C4-2B (cell line): ENCODE results near the gene RBM4.
"Not testable (repeated sequence)": the region's sequence is repeated elsewhere in the genome, so short reads cannot be mapped to it uniquely, and the experiment has no call there.

ENCODE experiments used
- H3K27ac ChIP-seq: fragments of 450-650 bp; 2 replicates; pipeline ENCODE4 v1.5.1; 2017
- ZFX ChIP-seq: fragments of 450-650 bp; IDR thresholded peaks from 2 replicates; pipeline ENCODE4 v1.6.1; 2017
- TF ChIP-seq, protein P1 (sequence below): fragments of 450-650 bp; conservative IDR thresholded peaks from 2 replicates; pipeline ENCODE4 v1.5.1; 2017; ENCODE audit warnings: mild to moderate bottlenecking

Gene RBM4

DNA sequence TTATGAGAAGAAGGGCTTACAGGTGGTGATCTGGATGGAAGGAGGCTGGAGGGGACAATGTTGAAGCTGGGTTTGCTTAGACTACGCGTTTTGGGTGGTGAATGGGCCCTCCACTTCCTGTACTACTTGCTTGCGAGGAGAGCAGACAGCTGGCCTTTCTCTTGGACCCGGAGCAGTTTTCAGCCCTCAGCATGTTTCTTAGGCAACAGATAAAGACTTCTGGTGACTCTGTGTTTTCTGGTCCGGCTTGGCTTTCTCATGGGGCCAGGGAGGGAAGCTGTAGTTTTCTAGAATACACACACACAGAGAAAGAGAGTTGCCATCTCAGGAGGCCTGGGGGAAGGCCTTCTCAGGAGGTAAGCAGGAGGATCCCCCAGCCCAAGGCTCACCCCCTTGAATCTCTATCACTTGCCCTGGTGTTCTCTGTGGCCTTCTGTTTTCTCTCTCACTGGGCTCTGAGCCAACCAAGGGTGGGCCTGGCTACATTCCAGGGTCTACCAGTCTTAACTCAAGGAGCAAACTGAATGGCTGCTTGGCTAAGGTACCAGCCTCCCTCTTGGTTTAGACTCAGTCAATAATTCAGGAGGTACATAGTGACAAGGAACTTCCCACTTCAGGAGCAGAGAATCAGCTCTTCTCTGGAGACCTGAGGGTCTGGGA, 43.1 kb upstream of the RBM4 start:
- no peak for TF ChIP-seq ZFX
- TF ChIP-seq, protein P1, sequence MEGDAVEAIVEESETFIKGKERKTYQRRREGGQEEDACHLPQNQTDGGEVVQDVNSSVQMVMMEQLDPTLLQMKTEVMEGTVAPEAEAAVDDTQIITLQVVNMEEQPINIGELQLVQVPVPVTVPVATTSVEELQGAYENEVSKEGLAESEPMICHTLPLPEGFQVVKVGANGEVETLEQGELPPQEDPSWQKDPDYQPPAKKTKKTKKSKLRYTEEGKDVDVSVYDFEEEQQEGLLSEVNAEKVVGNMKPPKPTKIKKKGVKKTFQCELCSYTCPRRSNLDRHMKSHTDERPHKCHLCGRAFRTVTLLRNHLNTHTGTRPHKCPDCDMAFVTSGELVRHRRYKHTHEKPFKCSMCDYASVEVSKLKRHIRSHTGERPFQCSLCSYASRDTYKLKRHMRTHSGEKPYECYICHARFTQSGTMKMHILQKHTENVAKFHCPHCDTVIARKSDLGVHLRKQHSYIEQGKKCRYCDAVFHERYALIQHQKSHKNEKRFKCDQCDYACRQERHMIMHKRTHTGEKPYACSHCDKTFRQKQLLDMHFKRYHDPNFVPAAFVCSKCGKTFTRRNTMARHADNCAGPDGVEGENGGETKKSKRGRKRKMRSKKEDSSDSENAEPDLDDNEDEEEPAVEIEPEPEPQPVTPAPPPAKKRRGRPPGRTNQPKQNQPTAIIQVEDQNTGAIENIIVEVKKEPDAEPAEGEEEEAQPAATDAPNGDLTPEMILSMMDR: no peak
- H3K27ac ChIP-seq: no peak overlapping the region

DNA sequence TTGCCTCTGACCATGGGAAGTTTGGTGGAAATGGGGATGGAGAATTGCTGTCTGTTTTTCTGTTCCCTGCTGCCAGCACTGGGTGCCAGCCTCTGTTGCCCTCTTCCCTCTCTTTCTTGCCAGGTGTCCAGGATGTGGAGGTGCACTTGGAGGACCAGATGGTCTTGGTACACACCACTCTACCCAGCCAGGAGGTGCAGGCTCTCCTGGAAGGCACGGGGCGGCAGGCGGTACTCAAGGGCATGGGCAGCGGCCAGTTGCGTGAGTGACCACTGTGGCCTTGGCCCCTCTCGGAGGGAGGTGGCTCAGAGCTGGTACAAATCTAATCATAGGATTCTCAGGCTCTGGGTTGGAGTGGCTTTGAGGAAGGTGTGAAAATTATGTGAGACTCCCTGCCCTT, 39.5 kb upstream of the RBM4 start:
- no peak overlapping the region for H3K27ac ChIP-seq

DNA sequence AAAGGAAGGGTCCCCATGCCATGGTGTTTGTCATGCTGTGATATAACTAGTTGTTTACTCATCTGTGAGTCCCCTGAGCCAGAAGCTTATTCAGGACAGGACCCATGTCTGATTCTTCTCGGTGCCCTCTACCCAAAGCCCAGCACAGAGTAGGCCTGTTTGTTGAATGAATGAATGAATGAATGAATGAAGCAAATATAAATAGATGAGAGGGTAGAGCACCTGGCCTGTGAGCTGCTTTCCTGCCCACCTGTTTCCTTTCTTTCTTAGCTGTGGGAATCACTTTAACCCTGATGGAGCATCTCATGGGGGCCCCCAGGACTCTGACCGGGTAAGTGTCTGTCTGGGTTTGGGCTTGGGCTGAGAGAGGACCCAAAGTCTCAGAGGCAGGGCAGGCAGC, 38.3 kb upstream of the RBM4 start:
- H3K27ac ChIP-seq: no peak overlapping the region
- TF ChIP-seq, protein P1: no peak
- no peak for TF ChIP-seq ZFX

More for the DNA sequence above, 39.5 kb upstream of the RBM4 start:
- no peak for TF ChIP-seq ZFX
- TF ChIP-seq, protein P1: no peak

DNA sequence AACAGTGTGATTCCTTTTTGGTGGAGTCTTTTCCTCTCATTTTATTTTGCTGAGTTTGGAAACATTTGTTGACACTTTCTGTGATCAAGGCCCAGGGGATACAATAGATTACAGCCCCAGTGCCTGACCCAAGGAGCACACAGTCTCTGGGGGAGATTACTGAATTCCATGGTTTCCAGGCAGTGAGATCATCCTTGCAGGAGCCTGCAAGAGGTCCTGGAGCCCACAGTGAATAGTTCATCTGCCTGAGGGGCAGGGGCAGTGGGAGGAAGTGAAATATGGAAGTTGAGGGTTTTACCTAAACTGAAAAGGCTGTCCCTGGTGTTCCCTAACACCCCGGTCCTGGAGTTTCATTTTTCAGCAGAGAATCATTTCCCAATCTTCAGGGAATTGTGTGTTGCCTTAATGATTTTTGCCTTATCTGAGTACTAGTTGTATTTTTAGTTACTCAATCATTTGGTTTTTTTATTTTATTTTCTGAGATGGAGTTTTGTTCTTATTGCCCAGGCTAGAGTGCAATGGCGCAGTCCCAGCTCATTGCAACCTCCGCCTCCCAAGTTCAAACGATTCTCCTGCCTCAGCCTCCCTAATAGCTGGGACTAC, 37.8 kb upstream of the RBM4 start:
- H3K27ac ChIP-seq: no peak overlapping the region
- no peak for TF ChIP-seq ZFX
- TF ChIP-seq, protein P1: no peak

DNA sequence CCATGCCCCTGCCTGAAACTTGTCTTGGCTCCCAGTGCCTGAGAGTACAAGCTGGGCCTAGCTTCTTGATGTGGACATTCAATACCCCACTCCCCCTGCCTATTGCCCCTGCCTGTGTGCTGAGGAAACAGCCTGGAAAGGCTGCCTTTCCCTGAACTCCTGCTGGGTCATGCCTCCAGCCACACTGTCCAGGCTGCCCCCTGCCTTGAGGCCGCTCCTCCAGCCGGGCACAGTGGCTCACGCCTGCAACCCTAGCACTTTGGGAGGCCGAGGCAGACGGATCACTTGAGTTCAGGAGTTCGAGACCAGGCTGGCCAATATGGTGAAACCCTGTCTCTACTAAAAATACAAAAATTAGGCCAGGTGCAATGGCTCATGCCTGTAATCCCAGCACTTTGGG, 35.4 kb upstream of the RBM4 start:
- H3K27ac ChIP-seq: no peak overlapping the region
- TF ChIP-seq, protein P1: no peak
- no peak for TF ChIP-seq ZFX

DNA sequence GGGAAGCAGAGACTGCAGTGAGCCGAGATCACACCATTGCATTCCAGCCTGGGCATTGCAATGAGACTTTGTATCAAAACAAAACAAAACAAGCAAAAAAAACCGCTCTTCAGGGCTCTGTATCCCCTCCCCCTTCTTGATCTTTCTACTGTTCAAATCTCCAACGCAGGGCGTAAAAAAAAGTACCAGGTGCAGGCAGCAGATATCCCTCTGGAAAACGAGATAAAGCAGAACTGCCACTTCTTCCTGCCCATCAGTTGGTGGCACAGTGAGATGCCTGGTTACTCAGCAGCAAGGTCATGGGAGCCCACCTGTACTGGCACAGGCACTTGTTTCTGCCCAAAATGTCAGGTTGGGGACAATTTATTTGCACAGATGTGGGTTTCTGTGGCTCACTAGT, 34.3 kb upstream of the RBM4 start:
- H3K27ac ChIP-seq: no peak overlapping the region
- TF ChIP-seq, protein P1: no peak
- no peak for TF ChIP-seq ZFX

DNA sequence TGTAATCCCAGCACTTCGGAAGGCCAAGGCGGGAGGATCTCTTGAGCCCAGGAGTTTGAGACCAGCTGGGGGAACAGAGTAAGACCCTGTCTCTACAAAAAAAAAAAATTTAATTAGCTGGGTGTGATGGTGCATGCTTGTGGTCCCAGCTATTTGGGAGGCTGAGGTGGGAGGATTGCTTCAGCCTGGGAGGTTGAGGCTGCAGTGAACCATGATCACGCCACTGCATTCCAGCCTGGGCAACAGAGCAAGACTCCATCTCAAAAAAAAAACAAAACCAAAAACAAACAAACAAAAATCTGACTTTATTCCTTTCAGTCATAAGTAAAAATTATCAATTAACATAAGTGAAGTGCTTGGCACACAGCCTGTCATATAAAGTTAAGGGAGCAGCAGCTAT, 31.9 kb upstream of the RBM4 start:
- not testable (repeated sequence) for H3K27ac ChIP-seq
